Adrenal gland (tissue), 12 donors: ENCODE data around the gene PDGFD. TPM values are rescaled to one million over a fixed set of nuclear protein-coding genes. Genes with fewer than 3 reads are reported as not detected.

Source experiments
- DNase-seq, 7 donors: peaks; one replicate each; pipeline ENCODE4 v3.0.0-alpha.2; 2019 to 2020
- H3K27ac ChIP-seq, 5 donors: fragments of 200-600 bp; sonication (generic) in 4 of 5; 1 replicate in 3 of 5; 2 replicates in 2 of 5; pipeline versions ENCODE4 v1.5.1 to v1.8.0; 2016 to 2020; ENCODE audit warnings: mild to moderate bottlenecking in 1 of 5
- H3K27me3 ChIP-seq: fragments of 200-600 bp; 2 replicates; pipeline ENCODE4 v1.8.0; 2021
- H3K36me3 ChIP-seq, 2 donors: fragments of 200-600 bp; replicated peaks in 1 of 2; 1 replicate in 1 of 2; 2 replicates in 1 of 2; pipeline versions ENCODE4 v1.5.1 to v1.8.0; 2018 to 2022
- H3K4me1 ChIP-seq, 2 donors: fragments of 200-600 bp; replicated peaks in 1 of 2; 1 replicate in 1 of 2; 2 replicates in 1 of 2; pipeline versions ENCODE4 v1.5.1 to v1.8.0; 2018 to 2021
- H3K4me3 ChIP-seq, 4 donors: fragments of 200-600 bp; sonication (generic) in 3 of 4; one replicate each; pipeline ENCODE4 v1.5.1; 2016 to 2018
- H3K9me3 ChIP-seq, 3 donors: fragments of 200-600 bp; sonication (generic) in 1 of 3; replicated peaks in 1 of 3; 1 replicate in 2 of 3; 2 replicates in 1 of 3; pipeline versions ENCODE4 v1.5.1 to v1.8.0; 2016 to 2021
- CTCF ChIP-seq, 6 experiments: fragments of 450-650 bp in 4 of 6; fragments of 200-600 bp in 2 of 6; sonication (generic) in 1 of 6; IDR thresholded peaks; 1 replicate in 5 of 6; 2 replicates in 1 of 6; pipeline versions ENCODE4 v1.5.1 to v1.8.0; 2016 to 2021; ENCODE audit warnings: antibody characterized with exemption in 6 of 6, mild to moderate bottlenecking in 2 of 6, moderate library complexity in 1 of 6
- POLR2A ChIP-seq, 2 donors: fragments of 450-650 bp; IDR thresholded peaks; one replicate each; pipeline ENCODE4 v1.6.1; 2017; ENCODE audit warnings: antibody characterized with exemption in 2 of 2, mild to moderate bottlenecking in 2 of 2, moderate library complexity in 1 of 2
- WGBS, 4 donors: extraction: QIAGEN DNeasy Blood & Tissue Kit in 2 of 4; methylation state at CpG; one replicate each; pipeline versions ENCODE4 v1.1.5 to v1.1.7; 2013 to 2017; 5-methylcytosine and 5-hydroxymethylcytosine counted together
- intact Hi-C, 2 donors: fragments of 100-400 bp; cut with DNase I; formaldehyde crosslinking; loops; one replicate each; pipeline versions ENCODE4 v1.14.1 to v1.15.0; 2022 to 2023
- polyA plus RNA-seq, 3 donors: library from polyadenylated mRNA; stranded (reverse); fragments of 200-250 nt in 2 of 3; fragments of 350-450 nt in 1 of 3; fragmentation: Illumina TruSeq in 1 of 3; extraction: RNeasy Lipid Tissue Mini Kit (QIAGEN cat#74804) in 1 of 3; gene quantifications; one replicate each; pipeline ENCODE4 v1.2.3, GENCODE V29; 2013 to 2014
- total RNA-seq, 9 donors: library from RNA; depleted of rRNA in 4 of 9; stranded (reverse); fragments of >200 nt in 4 of 9; fragments of 120-200 nt in 1 of 9; fragmentation: NEBNext Ultra II Directional in 1 of 9; extraction: Animal tissue kit (Norgen Biotek cat#: 25700) in 1 of 9; gene quantifications; one replicate each; pipeline versions ENCODE4 v1.1.0 to v1.2.4, GENCODE V29; 2013 to 2023
- donor health status: healthy with polysubstance abuse.
- donor health status: Bipolar disorder and iron deficiency.
- donor health status: DM: yes; HTN: yes; CAD: no.
- donor health status: DM: no; HTN: no; CAD: no.
- donor health status: DM: no; HTN: no; CAD: no.
- donor health status: DM: yes; HTN: yes; CAD: no.

The PDGFD gene
- total and polyA plus RNA-seq, 12 donors, result 42.7 to 297 (median 199) TPM

GRCh38 chr11:103901656-103902055 lies 262.3 kb downstream of the PDGFD start:
- Histone ChIP-seq H3K27me3 (no peaks in the 10 kb centered on the region), H3K9me3 (no peaks in the 10 kb centered on the region), H3K4me3 (no peak overlapping the region), H3K27ac (no peak overlapping the region), H3K36me3 (no peaks in the 10 kb centered on the region), H3K4me1 (peaks cover 0 to 14% of the 10 kb centered on the region in 2 donors)
- 60 to 80% (median 64%) methylated on average over 1 of the region's 1 CpG for WGBS, 4 donors
- DNase-seq, result no peak
- intact Hi-C loops, result no loop called here
- TF ChIP-seq CTCF (IDR thresholded peaks at IDR 0.05) (no peak), POLR2A (IDR thresholded peaks at IDR 0.05) (no peak)

- Histone ChIP-seq H3K27ac (no peak overlapping the region), H3K4me1 (peaks cover 0 to 14% of the 10 kb centered on the region in 2 donors), H3K4me3 (no peak overlapping the region), H3K9me3 (no peaks in the 10 kb centered on the region), H3K36me3 (no peaks in the 10 kb centered on the region), H3K27me3 (no peaks in the 10 kb centered on the region)
- intact Hi-C loops, result no loop called here
- WGBS, 4 donors, result 74 to 84% (median 80%) methylated on average over 5 of the region's 5 CpGs
- TF ChIP-seq POLR2A (IDR thresholded peaks at IDR 0.05) (no peak), CTCF (IDR thresholded peaks at IDR 0.05) (no peak)
- no peak for DNase-seq
These were observed 265.2 kb downstream of the PDGFD start for GRCh38 chr11:103898577-103899336.

- H3K36me3 ChIP-seq, result no peaks in the 10 kb centered on the region
- no peak overlapping the region for H3K27ac ChIP-seq
- TF ChIP-seq POLR2A (IDR thresholded peaks at IDR 0.05) (no peak), CTCF (IDR thresholded peaks at IDR 0.05) (no peak)
- intact Hi-C loops, result no loop called here
- 5 to 15% (median 10%) methylated on average over 1 of the region's 1 CpG for WGBS, 4 donors
- no peaks in the 10 kb centered on the region for H3K9me3 ChIP-seq
- no peaks in the 10 kb centered on the region for H3K27me3 ChIP-seq
- H3K4me3 ChIP-seq, result no peak overlapping the region
- H3K4me1 ChIP-seq, result peaks cover 0 to 14% of the 10 kb centered on the region in 2 donors
- no peak for DNase-seq
These were observed 265.9 kb downstream of the PDGFD start for GRCh38 chr11:103898065-103898464.

- DNase-seq, result no peak
- no peak for TF ChIP-seq POLR2A (IDR thresholded peaks at IDR 0.05)
- TF ChIP-seq CTCF (IDR thresholded peaks at IDR 0.05), result no peak
- 43 to 62% (median 50%) methylated on average over 4 of the region's 4 CpGs for WGBS, 4 donors
These were observed 266.6 kb downstream of the PDGFD start for GRCh38 chr11:103897160-103897936.

More at GRCh38 chr11:103897160-103897936, 266.6 kb downstream of the PDGFD start:
- intact Hi-C loops, result no loop called here
- H3K4me1 ChIP-seq, result peaks cover 0 to 14% of the 10 kb centered on the region in 2 donors
- no peaks in the 10 kb centered on the region for H3K9me3 ChIP-seq
- H3K27me3 ChIP-seq, result no peaks in the 10 kb centered on the region
- no peak overlapping the region for H3K4me3 ChIP-seq
- H3K27ac ChIP-seq, result no peak overlapping the region
- H3K36me3 ChIP-seq, result no peaks in the 10 kb centered on the region
